Thoracic aorta (tissue), 2 donors: Measurements from ENCODE around the gene LIMCH1. TPM values are rescaled to one million over a fixed set of nuclear protein-coding genes. Genes with fewer than 3 reads are reported as not detected.

ENCODE experiments used
- ATAC-seq: fragments of 150-250 bp; one replicate; pipeline ENCODE4 v1.8.0; 2017; ENCODE audit warnings: low read depth; ENCODE audit not compliant: insufficient number of reproducible peaks, low FRiP score
- DNase-seq: peaks from one replicate; pipeline ENCODE4 v3.0.0-alpha.2; 2020; ENCODE audit warnings: low spot score
- H3K27ac ChIP-seq, 2 donors: fragments of 200-600 bp; sonication (generic); 1 replicate in 1 of 2; 2 replicates in 1 of 2; pipeline ENCODE4 v1.5.1; 2016; ENCODE audit warnings: mild to moderate bottlenecking in 2 of 2, moderate library complexity in 2 of 2
- H3K27me3 ChIP-seq: fragments of 200-600 bp; sonication (generic); replicated peaks from 2 replicates; pipeline ENCODE4 v1.6.0; 2016; ENCODE audit warnings: mild to moderate bottlenecking; ENCODE audit not compliant: insufficient read depth
- H3K36me3 ChIP-seq: fragments of 200-600 bp; sonication (generic); one replicate; pipeline ENCODE4 v1.5.1; 2016
- H3K4me1 ChIP-seq, 2 donors: fragments of 200-600 bp; sonication (generic); 1 replicate in 1 of 2; 2 replicates in 1 of 2; pipeline versions ENCODE4 v1.5.1 to v1.6.0; 2016; ENCODE audit warnings: low read depth in 2 of 2, mild to moderate bottlenecking in 1 of 2; ENCODE audit not compliant: control insufficient read depth in 1 of 2
- H3K4me3 ChIP-seq: fragments of 200-600 bp; sonication (generic); 2 replicates; pipeline ENCODE4 v1.5.1; 2016; ENCODE audit warnings: mild to moderate bottlenecking
- H3K9me3 ChIP-seq: fragments of 200-600 bp; sonication (generic); 2 replicates; pipeline ENCODE4 v1.5.1; 2016
- total RNA-seq, 2 donors: library from RNA; depleted of rRNA; stranded (reverse); fragments of >200 nt; gene quantifications; one replicate each; pipeline versions ENCODE4 v1.1.0 to v1.2.3, GENCODE V29; 2016
- TF ChIP-seq, protein P1 (sequence below): fragments of 200-600 bp; sonication (generic); IDR thresholded peaks from one replicate; pipeline ENCODE4 v1.5.1; 2019; ENCODE audit warnings: antibody characterized with exemption

The LIMCH1 gene
- total RNA-seq, 2 donors from 2014 or later = 95.3 to 158 TPM

DNA sequence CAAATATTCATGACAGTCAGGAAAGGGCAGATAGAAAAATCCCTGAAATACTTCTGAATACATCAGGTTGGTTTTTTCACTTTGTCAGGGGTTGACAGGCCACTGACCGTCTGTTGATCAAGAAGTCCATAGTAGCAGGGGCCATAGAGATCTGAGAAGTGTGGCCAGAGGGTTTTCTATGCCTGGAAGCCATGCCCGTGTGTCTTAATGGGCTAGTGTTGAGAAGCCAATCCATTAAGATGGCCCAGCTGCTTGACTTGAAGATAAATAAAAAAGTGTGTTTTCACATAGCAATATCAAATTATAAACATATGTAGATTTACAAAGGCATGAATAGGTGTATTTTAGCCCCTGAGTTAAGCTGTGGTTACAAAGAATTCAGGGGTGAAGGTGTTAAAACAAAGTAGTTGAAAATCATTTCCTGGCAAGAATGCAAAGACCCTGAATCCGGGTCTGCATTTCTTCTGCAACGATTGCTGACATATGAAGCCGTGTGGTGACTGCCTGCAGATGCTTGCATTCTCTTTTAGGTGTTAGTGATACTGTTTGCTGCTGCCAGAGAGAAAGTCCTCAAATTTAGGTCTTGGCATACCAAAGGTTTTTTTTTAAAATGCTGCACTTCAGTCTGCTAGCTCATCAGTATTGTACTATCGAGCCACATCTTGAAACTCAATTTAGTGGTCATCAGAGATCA, 9.3 kb upstream of the LIMCH1 start:
- Histone ChIP-seq H3K27me3 (no peaks in the 10 kb centered on the region), H3K4me1 (peaks cover 6 to 13% of the 10 kb centered on the region in 2 donors), H3K4me3 (no peak overlapping the region), H3K36me3 (no peaks in the 10 kb centered on the region), H3K9me3 (no peaks in the 10 kb centered on the region), H3K27ac (no peak overlapping the region)
- TF ChIP-seq, protein P1, sequence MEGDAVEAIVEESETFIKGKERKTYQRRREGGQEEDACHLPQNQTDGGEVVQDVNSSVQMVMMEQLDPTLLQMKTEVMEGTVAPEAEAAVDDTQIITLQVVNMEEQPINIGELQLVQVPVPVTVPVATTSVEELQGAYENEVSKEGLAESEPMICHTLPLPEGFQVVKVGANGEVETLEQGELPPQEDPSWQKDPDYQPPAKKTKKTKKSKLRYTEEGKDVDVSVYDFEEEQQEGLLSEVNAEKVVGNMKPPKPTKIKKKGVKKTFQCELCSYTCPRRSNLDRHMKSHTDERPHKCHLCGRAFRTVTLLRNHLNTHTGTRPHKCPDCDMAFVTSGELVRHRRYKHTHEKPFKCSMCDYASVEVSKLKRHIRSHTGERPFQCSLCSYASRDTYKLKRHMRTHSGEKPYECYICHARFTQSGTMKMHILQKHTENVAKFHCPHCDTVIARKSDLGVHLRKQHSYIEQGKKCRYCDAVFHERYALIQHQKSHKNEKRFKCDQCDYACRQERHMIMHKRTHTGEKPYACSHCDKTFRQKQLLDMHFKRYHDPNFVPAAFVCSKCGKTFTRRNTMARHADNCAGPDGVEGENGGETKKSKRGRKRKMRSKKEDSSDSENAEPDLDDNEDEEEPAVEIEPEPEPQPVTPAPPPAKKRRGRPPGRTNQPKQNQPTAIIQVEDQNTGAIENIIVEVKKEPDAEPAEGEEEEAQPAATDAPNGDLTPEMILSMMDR = no peak
- DNase-seq (no peak), ATAC-seq (no peak)

DNA sequence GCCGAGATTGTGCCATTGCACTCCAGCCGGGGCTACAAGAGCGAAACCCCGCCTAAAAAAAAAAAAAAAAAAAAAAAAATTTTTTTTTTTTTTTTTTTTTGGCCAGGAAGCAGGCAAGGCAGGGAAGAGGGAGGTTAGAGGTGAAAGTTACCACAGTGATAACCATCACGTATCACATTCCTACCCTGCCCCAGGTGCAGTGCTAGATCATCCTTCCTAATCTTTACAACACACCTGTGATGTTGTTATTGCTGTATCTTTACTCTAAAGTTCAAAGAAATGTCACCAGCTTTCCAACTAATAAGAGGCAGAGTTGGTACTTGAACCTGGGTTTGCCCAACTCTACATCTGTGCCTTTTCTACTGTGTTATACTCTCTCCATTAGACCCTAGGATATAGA, 7.2 kb upstream of the LIMCH1 start:
- ATAC-seq = no peak
- Histone ChIP-seq H3K36me3 (no peaks in the 10 kb centered on the region), H3K9me3 (no peaks in the 10 kb centered on the region), H3K27me3 (no peaks in the 10 kb centered on the region), H3K27ac (no peak overlapping the region), H3K4me1 (peaks cover 12 to 32% of the 10 kb centered on the region in 2 donors), H3K4me3 (no peak overlapping the region)
- TF ChIP-seq, protein P1 = no peak
- no peak for DNase-seq

DNA sequence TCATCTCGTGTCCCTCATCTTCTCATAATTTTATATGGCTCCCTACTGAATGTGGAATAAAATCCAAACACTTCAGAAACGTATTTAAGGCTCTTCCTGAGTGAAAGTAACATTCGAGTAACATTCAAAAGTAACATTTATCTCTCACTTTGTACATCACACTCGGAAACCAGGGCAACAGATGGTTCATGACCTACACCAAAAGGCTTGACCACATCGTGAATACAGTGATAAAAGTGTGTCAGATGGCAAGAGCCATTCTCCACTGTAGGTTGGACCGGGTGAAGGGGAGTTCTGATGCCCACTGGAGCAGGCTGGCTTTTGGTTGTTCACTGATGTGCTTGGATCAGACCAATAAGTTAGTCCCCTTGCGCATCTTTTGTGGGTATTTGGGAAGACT, 5.6 kb upstream of the LIMCH1 start:
- no peak for ATAC-seq
- TF ChIP-seq, protein P1 = no peak
- no peak overlapping the region for H3K27ac ChIP-seq

DNA sequence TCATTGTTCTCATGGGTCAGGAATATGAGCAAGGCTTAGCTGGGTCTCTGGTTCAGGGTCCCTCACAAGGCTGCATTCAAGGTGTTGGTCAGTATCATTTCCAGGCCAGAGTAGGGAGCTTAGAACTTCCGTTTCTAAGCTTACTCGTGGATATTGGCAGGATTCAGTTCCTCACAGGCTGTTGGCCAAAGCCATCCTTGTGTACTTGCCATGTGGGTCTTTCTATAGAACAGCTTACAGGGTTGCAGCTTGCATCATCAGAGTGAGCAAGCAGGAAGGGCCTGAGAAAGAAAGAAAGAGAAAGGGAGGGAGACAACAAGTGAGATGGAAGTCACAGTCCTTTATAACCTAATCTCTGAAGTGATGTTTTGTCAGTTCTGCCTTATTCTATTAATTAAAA, 5.1 kb upstream of the LIMCH1 start:
- DNase-seq (no peak), ATAC-seq (no peak)
- Histone ChIP-seq H3K36me3 (no peaks in the 10 kb centered on the region), H3K27ac (no peak overlapping the region), H3K4me3 (no peak overlapping the region), H3K9me3 (no peaks in the 10 kb centered on the region), H3K4me1 (peaks cover 22 to 54% of the 10 kb centered on the region in 2 donors), H3K27me3 (no peaks in the 10 kb centered on the region)
- TF ChIP-seq, protein P1 = no peak

More for the DNA sequence above, 5.6 kb upstream of the LIMCH1 start:
- Histone ChIP-seq H3K4me3 (no peak overlapping the region), H3K36me3 (no peaks in the 10 kb centered on the region), H3K4me1 (peaks cover 16 to 48% of the 10 kb centered on the region in 2 donors), H3K9me3 (no peaks in the 10 kb centered on the region), H3K27me3 (no peaks in the 10 kb centered on the region)
- no peak for DNase-seq

DNA sequence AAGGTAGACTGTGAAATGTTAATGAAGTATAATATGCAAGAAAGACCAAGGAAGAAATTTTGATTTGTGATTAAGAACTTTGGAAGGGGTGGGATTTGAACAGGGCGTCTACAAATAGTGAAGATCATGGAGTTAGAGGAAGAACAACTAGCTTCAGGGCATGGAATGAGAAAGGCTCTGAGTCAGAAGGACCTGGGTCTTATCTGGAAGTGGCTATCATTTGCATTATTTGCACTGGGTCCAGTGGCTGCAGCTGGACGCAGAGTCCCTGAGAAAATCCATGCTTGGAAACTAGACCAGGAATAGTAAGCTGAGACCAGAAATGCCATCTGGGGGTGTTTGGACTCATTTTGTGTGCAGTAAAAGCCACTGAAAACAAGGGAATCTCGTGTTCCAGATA, 4.3 kb upstream of the LIMCH1 start:
- ATAC-seq = no peak
- H3K27me3 ChIP-seq = no peaks in the 10 kb centered on the region
- no peak for DNase-seq
- no peaks in the 10 kb centered on the region for H3K36me3 ChIP-seq
- H3K4me1 ChIP-seq = peaks cover 30 to 62% of the 10 kb centered on the region in 2 donors
- H3K4me3 ChIP-seq = no peak overlapping the region
- H3K27ac ChIP-seq = no peak overlapping the region
- no peaks in the 10 kb centered on the region for H3K9me3 ChIP-seq
- TF ChIP-seq, protein P1 = no peak
